Neural progenitor cell (in vitro differentiated cells): ENCODE results near the gene GLDN.

ENCODE experiments used
- CTCF ChIP-seq: fragments of 200-600 bp; sonication (generic); IDR thresholded peaks from 2 replicates; pipeline ENCODE4 v1.5.1; 2017; ENCODE audit warnings: antibody characterized with exemption, mild to moderate bottlenecking
- EZH2 ChIP-seq: fragments of 200-600 bp; sonication (generic); IDR thresholded peaks from 2 replicates; pipeline ENCODE4 v1.6.1; 2017; ENCODE audit warnings: antibody characterized with exemption, mild to moderate bottlenecking, moderate library complexity
- EZH2phosphoT487 ChIP-seq: fragments of 200-600 bp; sonication (generic); IDR thresholded peaks from 2 replicates; pipeline ENCODE4 v1.6.1; 2017; ENCODE audit warnings: antibody characterized with exemption

GRCh38 chr15:51338496-51338895 lies 3.0 kb upstream of the GLDN start, which contains the start of gene CYP19A1:
- TF ChIP-seq CTCF, result no peak
- TF ChIP-seq EZH2, result no peak
- no peak for TF ChIP-seq EZH2phosphoT487
